SH-SY5Y (cell line): ENCODE data around the gene SHROOM2.

Experiments
- GATA2 ChIP-seq: IDR thresholded peaks from 2 replicates; pipeline ENCODE4 v1.6.1; 2011; ENCODE audit warnings: mild to moderate bottlenecking, low read depth, low read length
- GATA3 ChIP-seq: IDR thresholded peaks from 2 replicates; pipeline ENCODE4 v1.6.1; 2011; ENCODE audit warnings: low read depth, mild to moderate bottlenecking, low read length, moderate library complexity

GRCh38 chrX:9955506-9955905 lies 169.3 kb downstream of the SHROOM2 start:
- TF ChIP-seq GATA3 (no peak), GATA2 (no peak)
